ENCODE data around the gene EFNA4.

Gene EFNA4

GRCh38 chr1:155071701-155072100 lies 8.2 kb downstream of the EFNA4 start:
- Histone ChIP-seq H4K5ac (ENCODE audit: low read length) (no peak overlapping the region), H3K27ac (ENCODE audit: low read depth, low read length) (no peak overlapping the region), H2AK5ac (ENCODE audit: low read length) (no peak overlapping the region), H3K36me3 (ENCODE audit: control insufficient read depth, insufficient read depth, low read length) (peaks cover 2% of the 10 kb centered on the region), H3K4me2 (ENCODE audit: low read length) (no peak overlapping the region), H4K8ac (ENCODE audit: low read depth, low read length) (no peak overlapping the region), H3K56ac (ENCODE audit: low read length) (no peak overlapping the region), H3K4ac (ENCODE audit: low read depth, low read length) (no peak overlapping the region), H3K9ac (ENCODE audit: low read length) (no peak overlapping the region), H2BK120ac (ENCODE audit: low read depth, low read length) (no peak overlapping the region), H3K79me1 (ENCODE audit: low read length) (no peaks in the 10 kb centered on the region), H3K23ac (ENCODE audit: low read length) (no peak overlapping the region), H3K18ac (ENCODE audit: low read length) (no peak overlapping the region), H3K79me2 (ENCODE audit: control insufficient read depth, insufficient read depth, low read length) (no peaks in the 10 kb centered on the region), H3K4me1 (ENCODE audit: control insufficient read depth, low read depth, low read length) (peaks cover 8% of the 10 kb centered on the region), H3K4me3 (ENCODE audit: low read length) (no peak overlapping the region), H2BK15ac (replicated peaks; ENCODE audit: low read depth) (no peak overlapping the region), H3K27me3 (ENCODE audit: insufficient read depth, low read length, poor library complexity) (no peaks in the 10 kb centered on the region), H2BK5ac (ENCODE audit: low read length) (no peak overlapping the region)
- DNase-seq = peak; percentile 86
- WGBS (ENCODE audit: extremely low coverage, insufficient coverage, low lambda C conversion rate) = no CpG with 5 or more reads among the region's 14 CpGs

GRCh38 chr1:155072531-155073289 lies 9.2 kb downstream of the EFNA4 start:
- H4K5ac ChIP-seq (ENCODE audit: low read length) = no peak overlapping the region
- WGBS (ENCODE audit: extremely low coverage, insufficient coverage, low lambda C conversion rate) = no CpG with 5 or more reads among the region's 7 CpGs
- no peak overlapping the region for H3K23ac ChIP-seq (ENCODE audit: low read length)
- no peak overlapping the region for H4K8ac ChIP-seq (ENCODE audit: low read depth, low read length)
- H3K56ac ChIP-seq (ENCODE audit: low read length) = no peak overlapping the region
- H3K27me3 ChIP-seq (ENCODE audit: insufficient read depth, low read length, poor library complexity) = no peaks in the 10 kb centered on the region
- no peak overlapping the region for H3K18ac ChIP-seq (ENCODE audit: low read length)
- no peak for DNase-seq
- H3K4me3 ChIP-seq (ENCODE audit: low read length) = no peak overlapping the region
- peaks cover 8% of the 10 kb centered on the region for H3K4me1 ChIP-seq (ENCODE audit: control insufficient read depth, low read depth, low read length)
- H2BK15ac ChIP-seq (replicated peaks; ENCODE audit: low read depth) = no peak overlapping the region
- H3K79me2 ChIP-seq (ENCODE audit: control insufficient read depth, insufficient read depth, low read length) = no peaks in the 10 kb centered on the region
- H3K9ac ChIP-seq (ENCODE audit: low read length) = no peak overlapping the region
- no peak overlapping the region for H3K4me2 ChIP-seq (ENCODE audit: low read length)
- no peaks in the 10 kb centered on the region for H3K79me1 ChIP-seq (ENCODE audit: low read length)
- no peak overlapping the region for H2AK5ac ChIP-seq (ENCODE audit: low read length)
- H2BK5ac ChIP-seq (ENCODE audit: low read length) = no peak overlapping the region
- H3K27ac ChIP-seq (ENCODE audit: low read depth, low read length) = no peak overlapping the region
- H2BK120ac ChIP-seq (ENCODE audit: low read depth, low read length) = no peak overlapping the region
- no peak overlapping the region for H3K4ac ChIP-seq (ENCODE audit: low read depth, low read length)
- H3K36me3 ChIP-seq (ENCODE audit: control insufficient read depth, insufficient read depth, low read length) = peaks cover 2% of the 10 kb centered on the region

GRCh38 chr1:155073377-155074242 lies 10.1 kb downstream of the EFNA4 start:
- Histone ChIP-seq H4K8ac (ENCODE audit: low read depth, low read length) (no peak overlapping the region), H3K27me3 (ENCODE audit: insufficient read depth, low read length, poor library complexity) (no peaks in the 10 kb centered on the region), H3K4me3 (ENCODE audit: low read length) (no peak overlapping the region), H3K56ac (ENCODE audit: low read length) (no peak overlapping the region), H3K79me1 (ENCODE audit: low read length) (no peaks in the 10 kb centered on the region), H3K4ac (ENCODE audit: low read depth, low read length) (no peak overlapping the region), H3K4me2 (ENCODE audit: low read length) (no peak overlapping the region), H3K18ac (ENCODE audit: low read length) (no peak overlapping the region), H2AK5ac (ENCODE audit: low read length) (no peak overlapping the region), H3K4me1 (ENCODE audit: control insufficient read depth, low read depth, low read length) (peaks cover 8% of the 10 kb centered on the region), H3K79me2 (ENCODE audit: control insufficient read depth, insufficient read depth, low read length) (no peaks in the 10 kb centered on the region), H2BK5ac (ENCODE audit: low read length) (no peak overlapping the region), H4K5ac (ENCODE audit: low read length) (no peak overlapping the region), H3K23ac (ENCODE audit: low read length) (no peak overlapping the region), H2BK15ac (replicated peaks; ENCODE audit: low read depth) (no peak overlapping the region), H3K27ac (ENCODE audit: low read depth, low read length) (no peak overlapping the region), H3K9ac (ENCODE audit: low read length) (no peak overlapping the region), H2BK120ac (ENCODE audit: low read depth, low read length) (no peak overlapping the region), H3K36me3 (ENCODE audit: control insufficient read depth, insufficient read depth, low read length) (peaks cover 2% of the 10 kb centered on the region)
- DNase-seq = no peak
- no CpG with 5 or more reads among the region's 3 CpGs for WGBS (ENCODE audit: extremely low coverage, insufficient coverage, low lambda C conversion rate)

- Histone ChIP-seq H4K8ac (ENCODE audit: low read depth, low read length) (no peak overlapping the region), H3K36me3 (ENCODE audit: control insufficient read depth, insufficient read depth, low read length) (no peaks in the 10 kb centered on the region), H3K79me2 (ENCODE audit: control insufficient read depth, insufficient read depth, low read length) (no peaks in the 10 kb centered on the region), H3K18ac (ENCODE audit: low read length) (no peak overlapping the region), H4K5ac (ENCODE audit: low read length) (no peak overlapping the region), H3K4me3 (ENCODE audit: low read length) (no peak overlapping the region), H2BK120ac (ENCODE audit: low read depth, low read length) (no peak overlapping the region), H3K9ac (ENCODE audit: low read length) (no peak overlapping the region), H3K79me1 (ENCODE audit: low read length) (no peaks in the 10 kb centered on the region), H2BK15ac (replicated peaks; ENCODE audit: low read depth) (no peak overlapping the region), H2AK5ac (ENCODE audit: low read length) (no peak overlapping the region), H3K23ac (ENCODE audit: low read length) (no peak overlapping the region), H3K4ac (ENCODE audit: low read depth, low read length) (no peak overlapping the region), H3K27ac (ENCODE audit: low read depth, low read length) (no peak overlapping the region), H3K4me2 (ENCODE audit: low read length) (no peak overlapping the region), H2BK5ac (ENCODE audit: low read length) (no peak overlapping the region), H3K4me1 (ENCODE audit: control insufficient read depth, low read depth, low read length) (peaks cover 2% of the 10 kb centered on the region), H3K56ac (ENCODE audit: low read length) (no peak overlapping the region), H3K27me3 (ENCODE audit: insufficient read depth, low read length, poor library complexity) (peaks cover 12% of the 10 kb centered on the region)
- no peak for DNase-seq
- WGBS (ENCODE audit: extremely low coverage, insufficient coverage, low lambda C conversion rate) = no CpG with 5 or more reads among the region's 5 CpGs
These were observed 12.0 kb downstream of the EFNA4 start for GRCh38 chr1:155075535-155075934.

- H4K8ac ChIP-seq (ENCODE audit: low read depth, low read length) = no peak overlapping the region
- no peaks in the 10 kb centered on the region for H3K79me2 ChIP-seq (ENCODE audit: control insufficient read depth, insufficient read depth, low read length)
- H2AK5ac ChIP-seq (ENCODE audit: low read length) = no peak overlapping the region
- H3K27me3 ChIP-seq (ENCODE audit: insufficient read depth, low read length, poor library complexity) = peaks cover 17% of the 10 kb centered on the region
- no peak overlapping the region for H2BK5ac ChIP-seq (ENCODE audit: low read length)
- H3K4me3 ChIP-seq (ENCODE audit: low read length) = no peak overlapping the region
- no peak for DNase-seq
- no peaks in the 10 kb centered on the region for H3K4me1 ChIP-seq (ENCODE audit: control insufficient read depth, low read depth, low read length)
- no peak overlapping the region for H2BK120ac ChIP-seq (ENCODE audit: low read depth, low read length)
- no peak overlapping the region for H3K4me2 ChIP-seq (ENCODE audit: low read length)
- H3K56ac ChIP-seq (ENCODE audit: low read length) = no peak overlapping the region
- WGBS (ENCODE audit: extremely low coverage, insufficient coverage, low lambda C conversion rate) = no CpG with 5 or more reads among the region's 1 CpG
- no peak overlapping the region for H3K23ac ChIP-seq (ENCODE audit: low read length)
- H3K9ac ChIP-seq (ENCODE audit: low read length) = no peak overlapping the region
- no peak overlapping the region for H2BK15ac ChIP-seq (replicated peaks; ENCODE audit: low read depth)
- H3K27ac ChIP-seq (ENCODE audit: low read depth, low read length) = no peak overlapping the region
- H4K5ac ChIP-seq (ENCODE audit: low read length) = no peak overlapping the region
- H3K79me1 ChIP-seq (ENCODE audit: low read length) = no peaks in the 10 kb centered on the region
- no peak overlapping the region for H3K18ac ChIP-seq (ENCODE audit: low read length)
- H3K36me3 ChIP-seq (ENCODE audit: control insufficient read depth, insufficient read depth, low read length) = no peaks in the 10 kb centered on the region
- H3K4ac ChIP-seq (ENCODE audit: low read depth, low read length) = no peak overlapping the region
These were observed 12.8 kb downstream of the EFNA4 start for GRCh38 chr1:155076371-155076770.

All from mesendoderm (in vitro differentiated cells).